Stimulated activated naive CD4-positive, alpha-beta T cell (primary cell): ENCODE measurements around the gene HTR6.
"Not testable (repeated sequence)": the region's sequence is repeated elsewhere in the genome, so short reads cannot be mapped to it uniquely, and the experiment has no call there.

Experiments used
- DNase-seq, 6 experiments: peaks; one replicate each; lab custom pipeline; 2025; lab: John Stamatoyannopoulos, UW

HTR6 gene

DNA sequence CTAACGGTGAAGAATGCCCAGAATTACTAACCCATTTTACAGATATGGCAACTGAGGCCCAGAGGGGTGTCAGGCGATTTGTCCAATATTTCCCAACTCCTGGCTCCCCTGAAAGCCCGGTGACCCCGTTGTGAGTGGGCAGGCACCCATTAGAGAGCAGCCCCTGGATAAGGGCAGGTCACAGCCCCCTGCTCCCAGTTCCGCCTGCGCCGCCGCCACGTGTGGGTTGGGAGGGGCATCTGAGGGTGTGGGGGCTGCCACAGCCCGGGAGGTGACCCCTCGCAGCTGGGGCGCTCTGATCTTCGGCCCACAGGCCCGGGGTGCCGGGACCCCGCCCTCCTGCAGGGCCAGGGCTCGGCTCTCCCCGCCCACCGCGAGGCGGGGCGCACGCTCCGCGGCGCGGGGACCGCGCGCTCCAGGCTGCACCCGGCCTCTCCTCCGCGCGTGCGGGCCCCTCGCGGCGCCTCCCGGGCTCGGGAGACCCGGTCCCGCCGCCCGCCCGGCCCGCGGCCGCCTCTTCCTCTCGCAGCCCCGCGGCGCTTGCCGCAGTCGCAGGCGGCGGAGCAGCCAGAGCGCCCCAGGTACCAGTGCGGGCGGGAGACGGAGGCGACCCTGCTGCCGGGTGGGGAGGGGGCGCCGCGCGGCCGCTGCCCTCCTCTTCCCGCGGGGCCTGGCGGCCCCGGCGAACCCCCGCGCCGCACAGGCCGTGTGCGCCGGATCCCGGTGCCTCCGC is at the start of gene HTR6:
Gene HTR6, plus strand, starts transcription at position 423 of the 733 bp plus-strand sequence. CDS start 879 bp downstream, outside the sequence.
- peak in 4 of 6 experiments; percentile 3 to 22 (median 13) for DNase-seq

DNA sequence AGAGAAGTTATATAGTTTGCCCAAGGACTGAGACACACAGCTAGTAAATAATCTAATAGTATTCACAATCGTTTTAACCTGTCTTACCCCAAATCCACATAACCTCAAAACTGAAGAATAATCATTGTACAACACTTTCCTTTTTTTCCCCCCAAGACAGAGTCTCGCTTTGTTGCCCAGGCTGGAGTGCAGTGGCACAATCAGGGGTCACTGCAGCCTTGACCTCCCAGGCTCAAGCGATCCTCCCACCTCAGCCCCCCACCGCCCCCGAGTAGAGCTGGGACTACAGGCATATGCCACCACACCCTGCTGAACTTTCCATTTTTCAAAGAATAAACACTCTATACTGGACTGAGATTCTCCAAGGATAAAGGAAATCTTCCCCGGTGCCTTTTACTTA is 49.2 kb upstream of the HTR6 start:
- no peak for DNase-seq

DNA sequence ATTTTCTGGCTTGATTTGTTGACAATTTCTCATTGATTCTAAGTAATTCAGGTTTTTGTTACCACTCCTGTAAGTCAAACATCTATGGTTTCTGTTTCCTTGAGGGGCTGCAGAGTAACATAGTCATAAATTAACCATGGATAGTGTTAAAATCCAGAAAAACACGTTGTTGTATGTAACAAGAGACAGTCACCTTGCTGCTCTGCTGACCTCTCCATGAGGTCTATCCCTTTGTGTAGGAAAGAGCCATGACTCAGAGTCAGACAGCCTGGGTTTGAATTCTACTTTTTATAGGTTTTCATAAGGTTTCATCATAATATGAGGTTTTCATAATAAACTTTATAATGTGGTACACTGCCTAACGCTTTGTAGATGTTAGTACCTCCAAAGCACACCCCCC is 48.2 kb upstream of the HTR6 start:
- no peak for DNase-seq

DNA sequence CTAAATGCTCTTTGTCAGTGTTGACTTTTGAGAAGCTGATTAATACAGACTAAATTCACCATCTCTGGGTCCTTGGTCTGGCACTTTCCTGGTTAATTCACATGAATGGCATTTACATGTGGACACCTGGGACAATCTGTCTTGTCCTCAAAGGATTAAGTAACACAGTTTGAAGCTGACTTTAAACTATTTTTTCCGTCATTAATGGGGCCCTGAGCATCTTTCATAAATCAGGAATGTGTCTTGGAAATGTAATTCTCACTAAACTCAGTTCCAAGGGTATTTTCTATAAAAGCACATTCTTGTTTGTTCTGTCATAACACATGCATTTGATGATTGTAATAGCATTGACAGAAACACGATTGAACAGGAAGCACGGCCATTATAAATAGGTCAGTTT is 47.3 kb upstream of the HTR6 start:
- DNase-seq: no peak

DNA sequence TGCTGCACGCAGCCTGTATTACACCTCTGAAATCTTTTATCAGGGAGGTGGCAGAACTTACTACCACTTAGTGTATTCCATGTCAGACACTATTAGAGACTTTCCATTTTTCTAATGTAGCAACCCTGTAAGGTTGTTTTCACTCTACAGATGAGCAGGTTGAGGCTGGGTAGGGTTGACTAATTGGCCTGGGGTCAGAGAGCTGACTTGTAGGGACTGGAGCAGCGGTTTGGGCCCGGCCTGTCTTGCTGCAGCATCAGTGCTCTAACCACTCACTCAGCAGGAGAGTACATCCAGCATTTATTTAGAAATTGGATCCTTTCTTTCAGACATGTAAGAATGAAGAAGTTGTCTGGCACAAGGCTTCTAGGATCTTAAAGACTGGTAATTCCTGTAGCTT is 46.2 kb upstream of the HTR6 start:
- no peak for DNase-seq

DNA sequence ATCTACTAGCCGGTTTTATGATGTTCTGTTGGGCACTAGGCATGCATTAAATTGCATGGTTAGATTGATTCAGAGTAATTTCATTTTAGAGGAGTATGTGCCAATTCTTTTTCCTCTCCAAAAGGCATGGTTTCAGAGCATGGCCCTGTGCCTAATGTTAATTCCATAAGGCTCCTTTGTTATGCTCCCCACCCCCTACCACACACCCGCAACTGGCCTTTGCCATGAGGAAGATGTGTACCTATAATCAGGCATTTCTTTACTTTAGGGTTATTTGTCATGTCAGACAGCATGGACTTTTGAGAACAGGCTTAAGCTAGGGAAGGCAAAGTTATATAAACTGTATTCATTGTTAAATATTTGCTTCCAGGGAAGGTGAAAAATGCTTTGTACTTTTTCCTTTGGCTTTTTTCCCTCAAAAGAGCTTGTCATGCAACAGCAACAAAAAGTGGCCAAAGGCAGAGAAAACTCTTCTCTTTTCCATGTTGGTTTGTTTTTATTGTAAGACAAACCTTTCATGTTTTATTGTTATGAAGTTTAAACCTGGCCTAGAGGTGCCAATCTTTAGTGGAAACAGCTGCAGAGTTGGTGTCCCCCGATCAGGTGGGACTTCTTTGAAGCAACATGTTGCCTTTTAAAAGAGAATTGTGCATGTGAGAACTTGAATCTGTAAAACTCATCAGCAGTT is 44.8 kb upstream of the HTR6 start:
- no peak for DNase-seq

DNA sequence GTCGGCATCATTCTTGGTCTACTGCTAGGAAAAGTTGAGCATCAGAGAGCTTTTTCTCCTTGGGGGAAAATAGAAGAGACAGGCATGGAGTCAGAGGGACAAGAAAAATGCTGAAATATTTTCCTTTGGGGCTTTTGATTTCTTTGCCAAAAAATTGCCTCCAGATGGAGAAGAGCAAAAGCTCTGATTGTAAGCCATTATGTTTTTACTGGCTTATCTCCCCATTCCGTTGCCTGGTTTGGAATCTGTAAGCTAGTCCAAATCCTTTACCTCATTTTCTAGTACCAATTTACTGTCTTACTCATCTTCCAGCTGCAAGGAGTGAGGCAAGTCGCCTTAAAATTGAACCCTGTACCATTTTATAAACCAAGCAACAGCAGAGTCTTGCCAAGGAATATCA is 43.9 kb upstream of the HTR6 start:
- no peak for DNase-seq

DNA sequence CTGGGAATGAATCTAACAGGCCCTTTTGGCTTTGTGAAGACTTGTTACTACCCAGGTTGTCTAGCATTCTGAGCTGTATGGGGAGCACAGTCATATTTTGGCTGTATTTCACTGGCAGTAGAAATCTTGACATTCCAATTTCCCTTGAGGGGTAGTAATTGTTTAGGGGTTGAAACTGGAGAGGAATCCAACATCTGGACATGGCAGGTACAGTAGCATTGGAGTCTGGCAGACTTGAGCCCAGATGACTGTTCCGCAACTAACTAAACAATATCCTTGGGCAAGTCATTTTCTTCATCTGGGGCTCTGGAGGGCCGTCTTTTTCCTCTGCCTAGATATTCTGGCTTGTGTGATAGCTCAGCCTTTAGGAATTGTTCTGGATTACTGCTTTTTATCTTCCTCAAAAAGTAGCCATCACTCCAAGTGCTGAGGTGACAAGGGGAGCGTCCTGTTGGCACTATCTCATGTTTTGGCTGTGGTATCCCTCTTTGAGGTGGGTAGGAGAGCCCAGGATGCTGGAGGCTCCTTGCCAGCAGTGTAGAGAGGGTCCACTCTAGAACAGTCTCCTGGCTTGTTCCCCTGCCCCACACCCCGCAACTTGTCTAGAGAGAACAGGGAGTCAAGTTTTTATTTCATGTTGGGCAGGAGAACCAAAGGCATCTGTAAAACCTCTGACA is 43.3 kb upstream of the HTR6 start:
- DNase-seq: no peak

DNA sequence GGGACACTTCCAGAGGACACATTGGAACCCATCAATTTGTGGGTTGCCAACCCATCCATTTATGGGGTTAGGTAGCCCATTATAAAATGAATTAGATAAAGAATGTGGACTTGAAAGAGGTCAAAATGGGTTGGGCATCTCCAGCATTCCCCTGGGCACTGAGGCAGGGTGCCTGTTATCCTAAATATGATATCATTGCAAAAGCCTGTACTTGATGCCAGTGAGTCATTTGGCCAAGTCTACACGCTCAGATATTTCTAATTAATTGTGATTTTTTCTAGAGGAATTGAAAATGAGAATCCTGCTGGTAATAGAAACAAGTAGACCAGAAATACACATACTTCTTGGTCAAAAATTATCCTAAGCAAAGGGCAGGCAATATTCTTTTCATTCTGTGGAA is 42.5 kb upstream of the HTR6 start:
- no peak for DNase-seq

DNA sequence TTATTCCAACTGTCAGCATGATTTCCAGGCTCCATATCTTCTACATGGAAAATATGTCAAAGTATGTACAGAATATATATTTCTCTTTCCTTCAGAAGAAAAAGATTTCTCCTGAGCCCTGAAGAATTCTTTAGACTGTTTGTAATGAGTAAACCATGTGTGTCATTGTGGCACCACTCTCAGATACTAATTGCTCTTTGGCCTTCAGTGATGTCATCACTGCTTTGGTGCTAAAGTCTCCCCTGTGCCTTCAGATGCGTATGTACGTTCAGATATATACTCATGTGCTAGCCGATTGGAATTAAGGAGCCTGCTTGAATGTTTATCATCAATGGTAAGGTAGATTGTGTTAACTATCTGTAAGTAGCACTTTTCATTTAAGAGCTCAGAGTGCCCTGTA is 41.2 kb upstream of the HTR6 start:
- no peak for DNase-seq

DNA sequence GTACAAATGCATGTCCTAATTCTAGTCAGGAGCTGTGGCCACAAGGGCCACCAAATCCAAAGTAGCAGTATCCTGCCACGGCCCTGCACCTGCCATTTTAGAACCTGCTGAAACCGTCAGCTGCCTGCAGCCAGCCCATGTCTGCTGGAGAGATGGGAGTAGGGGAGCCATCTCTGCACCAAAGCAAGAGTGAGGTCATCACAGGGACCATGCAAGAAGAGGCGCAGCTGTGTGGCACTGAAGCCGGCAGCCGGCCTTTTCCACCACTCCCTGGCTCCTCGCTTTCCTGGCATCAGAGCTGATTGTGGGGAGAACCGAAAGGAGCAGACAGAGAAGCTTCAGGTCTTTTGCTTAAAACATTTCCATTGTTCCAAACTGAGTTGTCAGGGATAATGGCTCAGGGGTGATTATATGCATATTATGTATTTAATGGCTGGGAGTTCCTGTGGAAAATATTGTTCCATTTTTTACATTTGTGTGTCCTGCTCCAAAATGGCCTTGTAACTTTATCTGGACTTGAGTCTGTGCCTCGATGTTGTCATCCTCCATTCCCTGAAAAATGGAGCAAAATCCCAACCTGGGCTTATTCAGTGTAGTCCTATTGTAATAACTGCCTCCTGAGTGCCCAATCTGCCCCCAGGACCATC is 39.3 kb upstream of the HTR6 start:
- DNase-seq: no peak

DNA sequence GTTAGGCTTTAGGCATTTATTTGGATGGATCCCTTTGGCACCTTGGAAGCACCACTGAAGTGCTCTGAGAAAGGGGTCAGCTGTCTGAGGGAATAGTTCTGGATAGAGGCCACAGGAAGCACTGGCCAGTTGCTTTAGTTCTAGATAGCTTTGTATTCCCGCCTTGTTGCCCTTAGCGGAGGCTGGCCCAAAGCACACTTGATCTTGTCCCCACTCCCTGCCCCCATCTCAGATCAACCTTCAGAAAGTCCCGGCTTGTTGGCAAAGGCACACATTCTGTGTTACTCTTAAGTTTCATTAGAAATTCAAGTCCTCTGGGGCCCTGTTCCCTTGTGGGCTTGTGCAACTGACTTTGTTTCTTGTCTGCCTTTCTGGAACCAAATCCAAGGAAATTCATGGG is 35.8 kb upstream of the HTR6 start:
- DNase-seq: no peak

DNA sequence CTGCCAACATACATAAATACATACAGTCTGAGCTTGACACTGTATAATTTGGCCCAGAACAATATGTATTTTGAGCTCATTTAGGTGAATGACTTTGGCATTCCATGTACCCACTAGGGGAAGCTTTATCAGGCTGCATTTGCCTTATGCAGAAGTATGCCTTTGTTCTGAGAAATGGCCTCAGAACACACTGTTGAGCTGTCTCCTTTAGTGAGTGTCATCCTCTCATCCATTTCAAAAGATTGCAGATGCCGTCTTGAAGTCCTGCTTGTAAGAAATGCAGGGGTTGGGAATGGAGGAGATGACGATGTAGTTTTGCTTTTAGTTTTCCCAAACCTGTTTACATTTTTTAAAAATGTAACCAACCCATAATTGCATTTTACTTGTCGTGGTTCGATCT is 35.3 kb upstream of the HTR6 start:
- DNase-seq: no peak

DNA sequence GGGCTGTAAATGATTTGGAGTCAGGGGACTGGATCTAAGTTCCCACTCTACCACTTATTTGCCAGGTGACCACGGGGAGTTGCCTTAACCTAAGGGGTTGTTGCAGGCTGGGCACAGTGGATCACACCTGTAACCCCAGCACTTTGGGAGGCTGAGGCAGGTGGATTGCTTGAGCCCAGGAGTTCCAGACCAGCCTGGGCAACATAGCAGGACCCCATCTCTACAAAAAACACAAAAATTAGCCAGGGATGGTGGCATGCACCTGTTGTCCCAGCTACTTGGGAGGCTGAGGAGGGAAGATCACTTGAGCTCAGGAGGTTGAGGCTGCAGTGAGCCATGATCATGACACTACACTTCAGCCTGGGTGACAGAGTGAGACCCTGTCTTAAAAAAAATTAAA is 34.5 kb upstream of the HTR6 start:
- not testable (repeated sequence) for DNase-seq

DNA sequence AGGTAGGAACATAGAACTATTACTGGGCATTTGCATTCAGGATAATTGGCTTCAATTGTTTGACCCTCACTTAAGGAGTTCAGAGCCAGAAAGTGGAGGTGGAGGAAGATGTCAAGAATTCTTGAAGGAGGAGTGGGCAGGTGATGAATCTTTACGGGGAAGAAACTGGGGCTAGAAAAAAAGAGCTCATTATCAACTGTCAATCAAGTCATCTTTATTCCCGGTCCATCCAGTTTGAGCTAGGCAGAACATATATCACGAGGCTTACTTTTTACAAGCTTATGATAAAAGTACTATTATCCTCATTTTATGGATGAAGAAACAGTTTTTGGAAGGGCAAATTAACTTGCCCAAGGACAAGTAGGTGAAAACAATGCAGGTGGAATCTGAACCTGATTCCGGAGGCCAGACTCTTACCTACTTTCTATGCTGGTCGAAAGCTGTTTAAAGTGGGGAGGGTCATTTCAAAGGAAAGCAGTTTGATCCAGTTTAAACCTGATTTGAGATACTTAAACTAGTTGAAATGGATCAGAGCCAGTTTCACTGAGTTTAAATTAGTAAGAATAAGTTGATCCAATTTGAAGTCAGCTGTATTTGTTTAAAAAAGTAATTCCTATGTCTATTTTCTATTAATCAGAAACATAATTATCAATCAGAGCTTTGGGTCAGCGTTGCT is 33.8 kb upstream of the HTR6 start:
- no peak for DNase-seq

DNA sequence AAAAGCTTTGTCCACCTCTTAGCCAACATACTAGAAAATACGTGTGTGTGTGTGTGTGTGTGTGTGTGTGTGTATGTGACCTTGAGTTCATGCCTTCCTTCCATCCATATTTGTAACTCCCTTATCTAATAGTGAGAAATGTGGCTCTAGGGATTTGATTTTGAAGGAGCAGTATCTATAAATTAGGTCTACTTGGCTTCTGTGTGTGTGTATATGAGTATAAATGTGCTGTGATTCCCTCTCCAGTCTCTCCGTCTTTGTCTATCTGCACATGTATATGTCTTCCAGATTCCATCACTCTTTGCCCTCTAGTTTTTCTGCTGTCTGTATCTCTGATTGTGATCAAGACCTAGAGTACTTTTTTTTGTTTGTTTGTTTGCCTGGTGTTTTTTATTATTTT is 32.5 kb upstream of the HTR6 start:
- no peak for DNase-seq

DNA sequence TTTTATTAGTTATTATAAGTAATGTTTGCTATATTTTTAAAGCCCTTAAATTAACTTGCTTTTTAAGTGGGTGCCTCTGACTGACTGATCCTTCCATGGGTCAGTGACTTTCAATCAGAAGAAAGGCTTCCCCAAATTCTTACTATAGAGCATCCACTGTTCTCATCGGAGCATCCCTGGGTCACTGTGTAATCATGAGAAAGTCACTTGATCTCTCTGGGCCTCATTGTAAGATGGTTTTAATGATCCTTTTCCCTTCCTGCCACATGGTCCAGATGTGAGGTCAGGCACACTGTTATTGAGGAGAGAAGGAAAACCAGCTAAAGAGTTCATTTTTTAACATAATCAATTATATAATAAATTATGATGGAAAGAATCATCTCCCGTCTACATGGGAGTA is 31.6 kb upstream of the HTR6 start:
- DNase-seq: no peak

DNA sequence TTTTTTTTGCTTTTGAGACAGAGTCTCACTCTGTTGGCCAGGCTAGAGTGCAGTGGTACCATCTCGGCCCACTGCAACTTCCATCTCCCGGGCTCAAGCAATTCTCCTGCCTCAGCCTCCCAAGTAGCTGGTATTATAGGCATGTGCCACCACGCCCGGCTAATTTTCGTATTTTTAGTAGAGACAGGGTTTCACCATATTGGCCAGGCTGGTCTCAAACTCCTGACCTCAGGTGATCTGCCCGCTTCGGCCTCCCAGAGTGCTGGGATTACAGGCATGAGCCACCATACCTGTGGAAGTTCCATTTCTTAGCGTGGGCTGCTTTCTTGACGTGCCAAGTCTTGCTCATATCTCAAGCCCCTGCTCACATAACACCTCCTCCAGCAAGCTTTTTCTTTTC is 29.6 kb upstream of the HTR6 start:
- not testable (repeated sequence) for DNase-seq

DNA sequence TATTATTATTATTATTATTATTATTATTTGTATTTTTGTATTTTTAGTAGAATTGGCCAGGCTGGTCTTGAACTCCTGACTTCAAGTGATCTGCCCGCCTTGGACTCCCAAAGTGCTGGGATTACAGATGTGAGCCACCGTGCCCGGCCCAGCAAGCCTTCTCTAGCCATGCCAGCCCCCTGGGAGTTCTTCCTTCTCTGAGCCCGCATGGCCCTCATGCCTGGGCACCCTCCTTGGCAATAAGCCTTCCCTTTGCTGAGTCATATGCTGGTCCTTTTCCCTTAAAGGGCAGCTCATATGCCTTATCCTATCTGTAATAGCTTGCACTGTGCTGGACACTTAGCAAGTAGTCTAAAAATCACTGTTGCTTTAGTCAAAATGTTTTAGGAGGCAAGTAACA is 29.0 kb upstream of the HTR6 start:
- no peak for DNase-seq

DNA sequence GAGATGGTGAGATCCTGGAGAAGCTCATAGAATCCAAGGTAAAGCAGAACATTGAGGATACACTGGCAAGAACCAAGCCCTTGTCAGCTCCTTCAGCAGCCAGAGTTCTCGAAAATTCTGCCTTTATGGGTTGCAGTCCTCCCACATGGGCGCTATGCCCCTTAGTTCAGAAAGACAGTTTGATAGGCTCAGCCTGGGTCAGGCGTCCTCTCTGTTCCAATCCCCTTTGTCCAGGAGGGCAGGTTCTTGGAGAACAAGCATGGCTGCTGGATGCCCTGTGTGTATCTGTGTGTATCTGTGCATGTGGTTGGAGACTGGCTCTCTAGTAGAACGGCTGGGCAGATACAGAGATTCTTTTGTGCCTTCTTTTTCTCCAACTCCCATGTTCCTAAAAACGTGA is 28.6 kb upstream of the HTR6 start:
- DNase-seq: no peak

DNA sequence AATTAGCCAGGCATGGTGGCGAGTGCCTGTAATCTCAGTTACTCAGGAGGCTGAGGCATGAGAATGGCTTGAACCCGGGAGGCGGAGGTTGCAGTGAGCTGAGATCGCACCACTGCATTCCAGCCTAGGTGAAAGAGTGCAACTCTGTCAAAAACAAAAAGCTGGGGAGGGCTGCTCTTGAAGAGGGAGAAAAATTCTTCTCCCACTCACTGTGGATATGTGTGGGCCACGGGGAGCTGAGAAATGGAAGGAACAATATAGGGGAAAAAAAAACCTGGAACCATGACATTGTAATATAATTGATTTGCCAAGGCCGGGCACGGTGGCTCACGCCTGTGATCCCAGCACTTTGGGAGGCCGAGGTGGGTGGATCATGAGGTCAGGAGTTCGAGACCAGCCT is 27.9 kb upstream of the HTR6 start:
- DNase-seq: not testable (repeated sequence)

DNA sequence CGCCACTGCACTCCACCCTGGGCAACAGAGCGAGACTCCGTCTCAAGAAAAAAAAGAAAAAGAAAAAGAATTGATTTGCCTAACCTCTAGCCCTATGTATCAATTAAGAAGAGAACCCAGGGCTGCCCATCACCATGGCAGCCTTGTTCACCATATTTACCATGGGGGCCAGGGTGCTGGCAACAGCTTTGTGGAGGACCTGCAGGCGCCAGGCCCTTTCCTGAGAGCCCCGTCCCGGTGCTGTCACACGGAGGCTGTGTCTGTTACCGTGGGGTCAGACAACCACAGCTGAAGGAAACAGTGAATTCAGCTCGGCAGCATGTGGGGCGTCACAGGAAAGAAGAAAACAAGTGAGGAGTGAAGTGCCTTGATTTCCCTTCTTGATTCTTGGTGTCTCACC is 27.1 kb upstream of the HTR6 start:
- no peak for DNase-seq
